HG03175 (cell line): ENCODE results near the gene OR6C4.
"Not testable (repeated sequence)": the region's sequence is repeated elsewhere in the genome, so short reads cannot be mapped to it uniquely, and the experiment has no call there.

ENCODE experiments used
- ATAC-seq: cut with Tn5 transposase; IDR thresholded peaks from one replicate; pipeline ENCODE4 v1.9.1; 2021; ENCODE audit warnings: mild to moderate bottlenecking, moderate library complexity; ENCODE audit not compliant: unreplicated experiment

OR6C4 gene

DNA sequence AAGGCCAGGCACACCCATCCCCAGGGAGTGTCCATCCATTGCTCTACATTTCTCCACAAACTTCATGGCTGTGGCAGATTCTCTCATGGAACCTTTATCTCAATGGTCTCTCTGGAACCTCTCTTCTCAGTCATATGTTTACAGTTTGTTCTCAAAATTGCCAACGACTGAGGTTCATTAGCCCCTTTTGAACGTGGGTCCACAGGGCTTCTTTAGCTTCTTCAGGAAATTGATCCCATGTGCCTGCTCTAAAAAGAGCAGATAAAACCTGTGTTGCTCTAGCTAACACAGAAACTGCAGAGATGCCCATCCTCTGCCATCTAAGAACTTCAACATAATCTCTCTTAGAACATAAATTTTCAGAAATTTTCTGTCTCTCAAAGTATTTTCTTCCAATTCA lies at the start of gene OR6C4:
OR6C4 (plus strand) TSS at position 301 of the 400 bp plus-strand sequence. CDS start 1,625 bp downstream, outside the sequence.
- no peak for ATAC-seq

DNA sequence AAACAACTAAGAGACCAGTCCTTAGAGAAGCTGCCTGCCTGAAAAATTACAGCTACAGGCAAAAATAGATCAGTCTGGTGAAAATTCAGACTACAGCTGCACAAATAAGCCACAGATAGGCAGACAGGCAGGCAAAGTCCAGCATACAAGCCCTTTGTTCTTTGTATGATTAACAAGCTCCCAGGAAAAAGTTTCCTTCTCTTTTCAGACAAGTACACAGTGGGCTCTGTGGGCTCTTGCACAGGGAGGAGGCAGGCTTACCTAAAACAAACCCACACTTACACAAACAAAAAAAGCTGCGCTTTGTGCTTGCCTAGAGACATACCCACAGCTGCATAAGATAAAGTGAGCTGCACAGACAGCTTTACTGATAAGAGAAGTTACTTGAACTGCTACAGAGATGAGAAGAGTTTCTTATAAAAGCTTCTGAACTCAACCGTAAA lies 49.6 kb upstream of the OR6C4 start:
- ATAC-seq, result no peak

DNA sequence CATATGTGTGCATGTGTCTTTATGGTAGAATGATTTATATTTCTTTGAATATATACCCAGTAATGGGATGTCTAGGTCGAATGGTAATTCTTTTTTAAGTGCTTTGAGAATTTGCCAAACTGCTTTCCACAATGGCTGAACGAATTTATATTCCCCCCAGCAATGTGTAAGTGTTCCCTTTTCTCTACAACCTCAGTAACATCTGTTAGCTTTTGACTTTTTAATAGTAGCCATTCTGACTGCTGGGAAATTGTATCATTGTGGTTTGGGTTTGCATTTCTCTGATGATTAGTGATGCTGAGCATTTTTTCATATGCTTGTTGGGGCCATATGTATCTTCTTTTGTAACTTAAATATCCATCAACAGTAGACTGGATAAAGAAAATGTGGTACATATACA lies 47.8 kb upstream of the OR6C4 start:
- no peak for ATAC-seq

DNA sequence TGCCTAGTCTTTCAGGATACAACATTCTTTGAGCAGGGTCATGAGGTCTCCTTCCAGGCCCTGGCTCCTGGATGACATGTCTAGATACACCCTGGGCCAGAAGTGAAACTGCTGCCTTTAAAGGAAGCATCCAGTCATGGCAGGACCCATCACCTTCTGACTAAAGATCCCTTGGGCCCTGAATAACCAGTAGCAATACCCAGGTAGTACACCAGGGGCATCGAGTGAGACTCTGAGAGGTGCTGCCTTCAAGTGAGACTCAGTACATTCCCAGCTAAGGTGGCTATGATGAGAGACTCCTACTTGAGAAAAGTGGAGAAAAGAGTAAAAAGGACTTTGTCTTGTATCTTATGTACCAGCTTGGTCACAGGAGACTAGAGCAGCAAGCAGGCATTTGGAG lies 33.7 kb upstream of the OR6C4 start:
- no peak for ATAC-seq

DNA sequence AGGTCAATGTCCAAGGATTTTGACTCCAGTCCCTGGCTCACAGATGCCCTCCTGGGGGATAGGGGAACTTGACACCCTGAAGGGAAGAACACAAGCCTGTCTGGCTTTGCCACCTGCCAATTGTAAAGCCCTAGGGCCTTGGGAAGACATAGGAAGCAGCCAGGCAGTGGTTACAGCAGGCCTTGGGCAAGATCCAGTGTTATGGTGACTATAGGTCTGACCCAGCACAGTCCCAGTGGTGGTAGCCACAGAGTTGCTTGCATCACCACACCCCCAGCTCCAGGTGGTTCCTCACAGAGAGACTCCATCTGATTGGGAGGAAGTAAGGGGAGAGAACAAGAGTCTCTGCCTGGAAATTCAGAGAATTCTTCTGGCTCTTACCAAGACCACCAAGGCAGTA lies 33.0 kb upstream of the OR6C4 start:
- no peak for ATAC-seq

DNA sequence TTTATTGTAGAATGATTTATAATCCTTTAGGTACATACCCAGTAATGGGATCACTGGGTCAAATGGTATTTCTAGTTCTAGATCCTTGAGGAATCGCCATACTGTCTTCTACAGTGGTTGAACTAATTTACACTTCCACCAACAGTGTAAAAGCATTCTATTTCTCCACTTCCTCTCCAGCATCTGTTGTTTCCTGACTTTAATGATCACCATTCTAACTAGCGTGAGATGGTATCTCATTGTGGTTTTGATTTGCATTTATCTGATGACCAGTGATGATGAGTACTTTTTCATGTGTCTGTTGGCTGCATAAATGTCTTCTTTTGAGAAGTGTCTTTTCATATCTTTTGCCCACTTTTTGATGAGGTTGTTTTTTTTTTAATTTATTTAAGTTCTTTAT lies 1.2 kb upstream of the OR6C4 start:
- not testable (repeated sequence) for ATAC-seq

DNA sequence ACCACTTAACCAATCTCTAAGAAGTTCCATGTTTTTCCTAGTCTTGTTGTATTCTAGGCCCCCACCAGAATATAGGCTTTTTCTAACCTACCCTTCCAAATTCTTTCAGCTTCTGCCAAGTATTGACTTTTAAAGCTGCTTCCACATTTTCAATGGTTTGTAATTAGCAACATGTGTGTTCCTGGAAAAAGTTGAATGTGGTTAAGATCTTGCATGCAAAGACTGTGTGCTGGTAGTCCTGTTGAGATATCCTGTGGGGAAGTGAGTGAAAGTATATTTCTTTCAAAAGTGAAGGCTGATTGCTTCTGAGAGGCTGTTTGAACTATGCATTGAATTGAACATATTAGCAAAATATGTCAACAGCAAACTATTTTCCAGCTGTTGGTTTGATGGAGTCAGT lies 646 bp upstream of the OR6C4 start:
- ATAC-seq, result no peak

DNA sequence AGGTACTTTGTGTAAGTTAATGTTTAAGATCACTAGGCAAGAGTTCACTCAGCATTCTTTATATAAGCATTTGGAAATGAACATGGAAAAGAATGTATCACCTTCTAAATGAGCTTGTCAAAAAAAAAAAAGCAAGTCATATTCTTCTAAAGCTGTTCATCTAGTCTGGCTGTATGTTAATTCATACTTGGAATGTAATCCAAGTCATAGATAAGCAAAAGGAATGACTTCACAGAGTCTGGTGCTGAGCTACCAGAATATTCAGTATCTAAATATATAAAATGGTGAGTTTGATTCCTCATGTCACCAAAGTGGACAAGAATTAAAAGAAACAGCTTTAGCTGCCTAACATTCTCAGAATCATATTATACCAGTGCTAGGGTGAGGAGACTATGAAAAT lies 4.9 kb downstream of the OR6C4 start:
- no peak for ATAC-seq

DNA sequence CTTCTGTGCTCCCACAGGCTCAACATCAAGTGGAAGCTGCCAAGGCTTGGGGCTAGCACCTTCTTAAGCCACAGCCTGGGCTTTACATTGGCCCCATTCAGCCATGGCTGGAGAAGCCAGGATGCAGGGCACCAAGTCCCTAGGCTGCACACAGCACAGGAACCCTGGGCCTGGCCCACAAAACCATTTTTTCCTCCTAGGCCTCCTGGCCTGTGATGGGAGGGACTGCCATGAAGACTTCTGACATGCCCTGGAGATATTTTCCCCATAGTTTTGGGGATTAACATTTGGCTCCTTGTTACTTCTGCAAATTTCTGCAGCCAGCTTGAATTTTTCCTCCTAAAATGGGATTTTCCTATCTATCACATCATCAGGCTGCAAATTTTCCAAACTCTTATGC lies 20.7 kb downstream of the OR6C4 start:
- not testable (repeated sequence) for ATAC-seq

DNA sequence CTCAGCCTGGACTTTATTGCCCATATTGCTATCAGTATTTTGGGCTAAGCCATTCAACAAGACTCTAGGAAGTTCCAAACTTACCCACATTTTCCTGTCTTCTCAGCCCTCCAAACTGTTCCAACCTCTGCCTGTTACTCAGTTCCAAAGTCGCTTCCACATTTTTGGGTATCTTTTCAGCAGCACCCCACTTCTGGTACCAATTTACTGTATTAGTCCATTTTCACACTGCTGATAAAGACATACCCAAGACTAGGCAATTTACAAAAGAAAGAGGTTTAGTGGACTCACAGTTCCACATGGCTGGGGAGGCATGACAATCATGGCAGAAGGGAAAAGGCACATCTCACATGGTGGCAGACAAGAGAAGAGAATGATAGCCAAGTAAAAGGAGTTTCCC lies 21.3 kb downstream of the OR6C4 start:
- not testable (repeated sequence) for ATAC-seq

DNA sequence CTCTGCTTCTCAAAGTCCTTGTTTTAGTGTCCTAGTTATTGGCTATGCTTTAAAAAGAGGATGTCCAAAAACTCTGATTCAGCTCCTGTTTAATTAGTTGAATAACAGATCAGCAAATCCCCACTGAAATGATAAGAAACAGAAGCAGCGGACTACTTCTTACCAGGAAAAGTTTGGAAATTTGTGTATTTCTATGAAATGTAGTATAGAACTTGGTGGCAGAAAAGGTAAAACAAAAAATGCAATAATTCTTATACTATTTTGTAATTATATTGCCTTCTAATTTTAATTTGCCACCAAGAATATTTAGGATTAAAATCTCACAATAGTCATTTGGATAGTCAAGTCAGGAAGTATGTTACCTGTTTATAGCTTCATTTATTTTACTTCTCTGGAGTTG lies 22.8 kb downstream of the OR6C4 start, which contains the start of gene OR2AP1:
OR2AP1 (plus strand) TSS at position 301 of the 400 bp plus-strand sequence. CDS start 1,947 bp downstream, outside the sequence.
- no peak for ATAC-seq

DNA sequence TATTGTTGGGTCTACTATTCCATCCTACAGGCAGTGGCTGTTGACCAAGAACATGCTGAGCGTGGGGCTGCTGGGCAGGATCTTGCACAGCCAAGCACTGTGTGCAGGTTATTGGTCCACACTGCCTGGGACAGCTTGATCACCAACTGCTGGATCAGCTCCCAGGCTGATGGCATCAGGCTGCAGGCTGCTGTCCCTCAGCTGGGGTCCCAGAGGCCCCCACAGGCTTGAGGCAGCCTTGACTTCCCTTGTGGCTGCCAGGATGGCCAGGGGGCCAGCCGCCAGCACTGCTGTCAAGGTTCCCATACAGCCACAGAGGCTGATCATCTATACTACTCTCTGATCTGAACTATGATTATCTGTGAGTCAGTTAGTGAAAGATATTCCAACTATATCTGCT lies 32.7 kb downstream of the OR6C4 start:
- no peak for ATAC-seq

DNA sequence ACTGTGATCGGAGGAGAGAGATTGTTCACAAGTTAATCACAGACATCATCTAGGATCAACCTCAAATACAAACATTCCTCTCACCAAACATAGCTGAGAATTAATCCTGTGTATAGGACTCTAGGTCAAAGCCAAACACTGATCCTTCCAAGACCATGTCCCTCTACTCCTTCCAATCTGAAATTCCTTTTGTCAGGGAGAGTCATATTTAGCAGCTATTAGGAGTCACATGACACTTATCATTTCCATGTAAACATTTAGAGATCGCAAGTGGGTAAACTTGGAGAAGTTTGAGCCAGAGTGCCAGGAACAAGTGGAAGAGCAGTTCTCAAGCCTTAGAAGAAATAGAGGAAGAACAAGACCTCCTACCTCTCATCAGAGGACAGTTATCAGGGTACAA lies 36.4 kb downstream of the OR6C4 start:
- no peak for ATAC-seq

DNA sequence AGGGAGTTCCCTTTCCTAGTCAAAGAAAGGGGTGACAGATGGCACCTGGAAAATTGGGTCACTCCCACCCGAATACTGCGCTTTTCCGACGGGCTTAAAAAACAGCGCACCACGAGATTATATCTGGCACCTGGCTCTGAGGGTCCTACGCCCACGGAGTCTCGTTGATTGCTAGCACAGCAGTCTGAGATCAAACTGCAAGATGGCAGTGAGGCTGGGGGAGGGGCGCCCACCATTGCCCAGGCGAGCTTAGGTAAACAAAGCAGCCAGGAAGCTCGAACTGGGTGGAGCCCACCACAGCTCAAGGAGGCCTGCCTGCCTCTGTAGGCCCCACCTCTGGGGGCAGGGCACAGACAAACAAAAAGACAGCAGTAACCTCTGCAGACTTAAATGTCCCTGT lies 40.8 kb downstream of the OR6C4 start:
- not testable (repeated sequence) for ATAC-seq
